Trophoblast cell (in vitro differentiated cells and primary cell): Measurements from ENCODE around the gene OR2T34.
"Not testable (repeated sequence)": the region's sequence is repeated elsewhere in the genome, so short reads cannot be mapped to it uniquely, and the experiment has no call there.

Source experiments
- DNase-seq, 2 donors: peaks; one replicate each; pipeline ENCODE4 v3.0.0-alpha.2; 2016
- H2AFZ ChIP-seq: 2 replicates; pipeline ENCODE4 v1.6.1; 2013; ENCODE audit warnings: low read length, moderate library complexity, mild to moderate bottlenecking; ENCODE audit not compliant: insufficient read depth, poor library complexity
- H2AK5ac ChIP-seq: 2 replicates; pipeline ENCODE4 v1.6.1; 2013; ENCODE audit warnings: mild to moderate bottlenecking, low read length
- H2BK120ac ChIP-seq: 2 replicates; pipeline ENCODE4 v1.6.1; 2013; ENCODE audit warnings: low read length, mild to moderate bottlenecking, moderate library complexity; ENCODE audit not compliant: insufficient read depth, poor library complexity
- H2BK12ac ChIP-seq: 2 replicates; pipeline ENCODE4 v1.6.1; 2013; ENCODE audit warnings: mild to moderate bottlenecking, low read length, moderate library complexity
- H2BK5ac ChIP-seq: 2 replicates; pipeline ENCODE4 v1.6.1; 2013; ENCODE audit warnings: low read length, low read depth, moderate library complexity, mild to moderate bottlenecking; ENCODE audit not compliant: poor library complexity
- H3K14ac ChIP-seq: 2 replicates; pipeline ENCODE4 v1.6.1; 2013; ENCODE audit warnings: mild to moderate bottlenecking, low read length
- H3K18ac ChIP-seq: 2 replicates; pipeline ENCODE4 v1.6.1; 2013; ENCODE audit warnings: mild to moderate bottlenecking, low read length
- H3K23ac ChIP-seq: 2 replicates; pipeline ENCODE4 v1.6.1; 2013; ENCODE audit warnings: low read length
- H3K27ac ChIP-seq: 2 replicates; pipeline ENCODE4 v1.5.1; 2013; ENCODE audit warnings: low read depth, mild to moderate bottlenecking, inconsistent platforms, low read length, moderate library complexity
- H3K27me3 ChIP-seq: 2 replicates; pipeline ENCODE4 v1.6.1; 2013; ENCODE audit warnings: inconsistent platforms, mild to moderate bottlenecking, low read length, moderate library complexity; ENCODE audit not compliant: insufficient read depth
- H3K36me3 ChIP-seq, 2 experiments: 1 replicate in 1 of 2; 2 replicates in 1 of 2; pipeline ENCODE4 v1.6.1; 2013; ENCODE audit warnings: low read length in 2 of 2, mild to moderate bottlenecking in 2 of 2, moderate library complexity in 1 of 2; ENCODE audit not compliant: insufficient read depth in 2 of 2, control insufficient read depth in 1 of 2
- H3K4ac ChIP-seq: 2 replicates; pipeline ENCODE4 v1.6.1; 2013; ENCODE audit warnings: low read depth, mild to moderate bottlenecking, low read length, moderate library complexity
- H3K4me1 ChIP-seq, 2 experiments: 1 replicate in 1 of 2; 2 replicates in 1 of 2; pipeline ENCODE4 v1.6.1; 2013; ENCODE audit warnings: low read length in 2 of 2, mild to moderate bottlenecking in 2 of 2, moderate library complexity in 1 of 2; ENCODE audit not compliant: insufficient read depth in 2 of 2, control insufficient read depth in 1 of 2
- H3K4me2 ChIP-seq: 2 replicates; pipeline ENCODE4 v1.6.1; 2013; ENCODE audit warnings: inconsistent platforms, mild to moderate bottlenecking, low read length, moderate library complexity
- H3K4me3 ChIP-seq: 2 replicates; pipeline ENCODE4 v1.5.1; 2013; ENCODE audit warnings: mild to moderate bottlenecking, low read depth, low read length, inconsistent platforms
- H3K79me1 ChIP-seq: one replicate; pipeline ENCODE4 v1.6.1; 2013; ENCODE audit warnings: low read length
- H3K79me2 ChIP-seq: 2 replicates; pipeline ENCODE4 v1.6.1; 2013; ENCODE audit warnings: low read length, mild to moderate bottlenecking; ENCODE audit not compliant: control insufficient read depth, insufficient read depth, poor library complexity
- H3K9ac ChIP-seq: 2 replicates; pipeline ENCODE4 v1.6.1; 2013; ENCODE audit warnings: mild to moderate bottlenecking, low read length
- H3K9me3 ChIP-seq: 2 replicates; pipeline ENCODE4 v1.6.1; 2013; ENCODE audit warnings: low read depth, mild to moderate bottlenecking, control low read depth, inconsistent platforms, low read length; ENCODE audit not compliant: insufficient read depth
- H4K12ac ChIP-seq: 2 replicates; pipeline ENCODE4 v1.6.1; 2013; ENCODE audit warnings: low read depth, mild to moderate bottlenecking, low read length, moderate library complexity
- H4K8ac ChIP-seq: 2 replicates; pipeline ENCODE4 v1.6.1; 2013; ENCODE audit warnings: low read depth, mild to moderate bottlenecking, low read length, moderate library complexity
- H4K91ac ChIP-seq: one replicate; pipeline ENCODE4 v1.6.1; 2013; ENCODE audit warnings: low read depth, mild to moderate bottlenecking, low read length, moderate library complexity
- WGBS: extraction: QIAGEN DNeasy Blood & Tissue Kit; methylation state at CpG from one replicate; pipeline ENCODE4 v1.1.7; 2013; ENCODE audit warnings: missing lambda C conversion rate; ENCODE audit not compliant: insufficient read length, insufficient coverage; ENCODE audit errors: extremely low coverage; 5-methylcytosine and 5-hydroxymethylcytosine counted together

OR2T34 gene

GRCh38 chr1:248569049-248569448 lies 5.5 kb downstream of the OR2T34 start:
- not testable (repeated sequence) for H3K27me3 ChIP-seq, H3K23ac ChIP-seq, H2AFZ ChIP-seq, H3K4me1 ChIP-seq, DNase-seq, H3K18ac ChIP-seq, H4K8ac ChIP-seq, H3K4me2 ChIP-seq, H2BK120ac ChIP-seq, H3K9me3 ChIP-seq, H3K27ac ChIP-seq, H3K79me1 ChIP-seq, H3K79me2 ChIP-seq, H4K12ac ChIP-seq, H3K14ac ChIP-seq, H4K91ac ChIP-seq, H3K9ac ChIP-seq, H3K4ac ChIP-seq, H2BK5ac ChIP-seq, H3K4me3 ChIP-seq, H2AK5ac ChIP-seq, H2BK12ac ChIP-seq, H3K36me3 ChIP-seq
- WGBS = no CpG with 5 or more reads among the region's 2 CpGs

- H3K14ac ChIP-seq, H2BK5ac ChIP-seq: not testable (repeated sequence)
Observed at GRCh38 chr1:248565530-248566373, 8.8 kb downstream of the OR2T34 start.

GRCh38 chr1:248562672-248563071 lies 11.9 kb downstream of the OR2T34 start, which contains the start of gene OR2T29:
OR2T29 (minus strand) TSS chr1:248562772; CDS start chr1:248559491, 3,281 bp downstream.
- not testable (repeated sequence) for H3K4me2 ChIP-seq, H4K12ac ChIP-seq, H3K4me3 ChIP-seq, DNase-seq, H3K18ac ChIP-seq, H3K79me1 ChIP-seq, H3K36me3 ChIP-seq, H3K9me3 ChIP-seq, H3K79me2 ChIP-seq, H4K8ac ChIP-seq, H2AFZ ChIP-seq, H3K27me3 ChIP-seq, H2BK5ac ChIP-seq, H3K4ac ChIP-seq, H2AK5ac ChIP-seq, H4K91ac ChIP-seq, H2BK120ac ChIP-seq, H3K23ac ChIP-seq, H3K27ac ChIP-seq, H3K14ac ChIP-seq, H3K4me1 ChIP-seq, H3K9ac ChIP-seq, H2BK12ac ChIP-seq
- no CpG with 5 or more reads among the region's 3 CpGs for WGBS

More at GRCh38 chr1:248565530-248566373, 8.8 kb downstream of the OR2T34 start:
- H4K8ac ChIP-seq, H2BK12ac ChIP-seq, H3K36me3 ChIP-seq, DNase-seq, H3K27me3 ChIP-seq, H3K27ac ChIP-seq, H2BK120ac ChIP-seq, H3K18ac ChIP-seq, H3K23ac ChIP-seq, H3K4ac ChIP-seq, H3K79me2 ChIP-seq, H3K4me1 ChIP-seq, H3K4me3 ChIP-seq, H2AK5ac ChIP-seq, H3K79me1 ChIP-seq, H3K4me2 ChIP-seq, H3K9me3 ChIP-seq, H4K12ac ChIP-seq, H4K91ac ChIP-seq, H3K9ac ChIP-seq, H2AFZ ChIP-seq: not testable (repeated sequence)
- no CpG with 5 or more reads among the region's 11 CpGs for WGBS

GRCh38 chr1:248551027-248551426 lies 23.5 kb downstream of the OR2T34 start:
- not testable (repeated sequence) for H2AFZ ChIP-seq, H3K14ac ChIP-seq
- no CpG with 5 or more reads among the region's 6 CpGs for WGBS

More at GRCh38 chr1:248551027-248551426, 23.5 kb downstream of the OR2T34 start:
- not testable (repeated sequence) for H4K91ac ChIP-seq, H3K79me1 ChIP-seq, H2BK5ac ChIP-seq, H4K12ac ChIP-seq, H3K4me1 ChIP-seq, H3K9ac ChIP-seq, H2BK12ac ChIP-seq, H3K18ac ChIP-seq, H2BK120ac ChIP-seq, H3K79me2 ChIP-seq, H2AK5ac ChIP-seq, H3K4me2 ChIP-seq, H3K4me3 ChIP-seq, H3K23ac ChIP-seq, H3K36me3 ChIP-seq, H3K4ac ChIP-seq, H4K8ac ChIP-seq, DNase-seq, H3K27ac ChIP-seq, H3K27me3 ChIP-seq, H3K9me3 ChIP-seq
